ENCODE measurements around the gene CIROP.

The CIROP gene

DNA sequence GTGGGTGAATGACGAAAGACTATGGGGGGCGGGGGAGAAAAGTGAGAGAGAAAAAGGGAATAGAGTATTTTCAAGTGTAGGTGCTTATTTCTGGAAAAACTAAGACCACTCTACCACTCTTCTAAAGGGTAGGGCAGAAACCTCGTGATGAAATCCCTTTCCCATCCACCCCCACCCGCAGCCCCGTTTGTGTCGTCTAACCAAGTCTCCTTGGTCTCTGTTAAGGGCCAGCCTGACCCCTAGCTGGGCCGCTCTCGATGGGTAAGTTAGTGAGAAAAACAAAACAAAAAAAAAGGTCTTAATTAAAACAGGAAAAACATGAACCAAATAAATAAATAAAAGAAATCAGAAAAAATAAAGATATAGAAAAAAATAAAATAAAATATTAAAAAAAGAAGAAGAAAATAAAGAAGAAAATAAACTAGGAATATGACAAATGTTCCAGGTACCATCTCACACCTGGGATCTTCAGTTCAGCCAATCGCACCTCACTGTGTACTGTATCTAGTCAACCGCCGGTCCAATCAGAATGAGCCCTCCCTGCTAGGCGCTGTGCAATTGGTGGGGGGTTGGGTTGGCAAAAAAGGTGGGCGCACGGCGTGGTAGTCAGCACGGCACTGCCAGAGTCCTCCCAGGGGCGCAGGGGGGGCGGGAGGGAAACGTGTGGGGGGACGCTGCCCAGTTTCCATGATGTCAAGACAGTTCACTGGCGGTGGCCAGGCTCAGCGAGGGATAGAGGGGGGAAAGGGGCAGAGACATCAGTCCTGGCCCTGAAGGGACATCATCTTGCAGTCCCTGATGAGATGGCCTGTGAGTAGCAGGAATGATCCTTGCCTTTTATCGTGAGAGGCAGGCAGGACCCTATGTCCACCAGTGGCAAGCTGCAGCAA is 37.7 kb downstream of the CIROP start:
- peak overlapping the region in 3 of 11 experiments; percentile 89 to 95 (median 93); a peak in 4 of 22 replicates for H3K4me2 ChIP-seq
- peaks cover 66 to 82% (median 73%) of the 10 kb centered on the region in 11 experiments for H4K20me1 ChIP-seq
- no peaks in the 10 kb centered on the region for H3K27me3 ChIP-seq
- H3K36me3 ChIP-seq = peaks cover 67 to 80% (median 73%) of the 10 kb centered on the region in 11 experiments
- H3K4me1 ChIP-seq = peaks cover 29 to 48% (median 38%) of the 10 kb centered on the region in 10 experiments
- no peak for TF ChIP-seq Cebpa-rat (IDR thresholded peaks at IDR 0.05)
- H3K27ac ChIP-seq = no peak overlapping the region
- peak overlapping the region in 10 of 11 experiments; percentile 0 to 54 (median 39); a peak in 10 of 22 replicates for H3K9ac ChIP-seq
- no peaks in the 10 kb centered on the region for H3K9me3 ChIP-seq (replicated peaks in 1 of 11)
- H3K4me3 ChIP-seq = no peak overlapping the region

DNA sequence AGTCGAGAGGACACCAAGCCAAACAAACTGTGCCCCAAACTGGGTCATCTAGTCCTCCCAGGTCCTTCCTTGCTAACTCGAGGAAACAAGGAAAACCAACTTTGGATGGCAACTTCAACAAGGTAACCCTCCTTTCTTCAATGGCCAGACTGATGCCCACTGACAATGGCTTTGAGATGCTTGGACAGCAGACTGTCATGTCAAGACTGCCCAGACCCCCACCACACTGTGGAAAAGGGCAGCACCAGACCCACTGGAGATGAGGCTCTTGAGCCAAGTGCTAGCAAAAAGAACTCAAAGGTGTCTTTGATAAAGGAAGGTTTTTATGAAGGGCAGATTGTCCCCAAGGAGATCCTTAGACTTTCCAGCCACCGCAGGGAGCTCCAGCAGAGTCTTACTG is 38.4 kb downstream of the CIROP start:
- H3K9ac ChIP-seq = peak overlapping the region in 9 of 11 experiments; percentile 3 to 54 (median 27); a peak in 9 of 22 replicates
- no peak for TF ChIP-seq Cebpa-rat (IDR thresholded peaks at IDR 0.05)
- H3K27me3 ChIP-seq = no peaks in the 10 kb centered on the region
- peaks cover 71 to 83% (median 75%) of the 10 kb centered on the region in 11 experiments for H3K36me3 ChIP-seq
- no peak overlapping the region for H3K27ac ChIP-seq
- H4K20me1 ChIP-seq = peaks cover 66 to 86% (median 76%) of the 10 kb centered on the region in 11 experiments
- no peaks in the 10 kb centered on the region for H3K9me3 ChIP-seq (replicated peaks in 1 of 11)
- H3K4me2 ChIP-seq = no peak overlapping the region
- peaks cover 22 to 42% (median 32%) of the 10 kb centered on the region in 10 experiments for H3K4me1 ChIP-seq
- H3K4me3 ChIP-seq = no peak overlapping the region

- no peak overlapping the region for H3K4me2 ChIP-seq
- H3K36me3 ChIP-seq = peaks cover 92 to 100% (median 97%) of the 10 kb centered on the region in 11 experiments
- no peak overlapping the region for H3K9ac ChIP-seq
- H3K4me3 ChIP-seq = no peak overlapping the region
- H3K4me1 ChIP-seq = peaks cover 13 to 41% (median 32%) of the 10 kb centered on the region in 10 experiments
- H4K20me1 ChIP-seq = peaks cover 77 to 100% (median 94%) of the 10 kb centered on the region in 11 experiments
- no peak for TF ChIP-seq Cebpa-rat (IDR thresholded peaks at IDR 0.05)
- H3K27me3 ChIP-seq = no peaks in the 10 kb centered on the region
- H3K9me3 ChIP-seq (replicated peaks in 1 of 11) = no peaks in the 10 kb centered on the region
- no peak overlapping the region for H3K27ac ChIP-seq
Measured at GRCh38 chr14:23063601-23064000, 41.2 kb downstream of the CIROP start.

DNA sequence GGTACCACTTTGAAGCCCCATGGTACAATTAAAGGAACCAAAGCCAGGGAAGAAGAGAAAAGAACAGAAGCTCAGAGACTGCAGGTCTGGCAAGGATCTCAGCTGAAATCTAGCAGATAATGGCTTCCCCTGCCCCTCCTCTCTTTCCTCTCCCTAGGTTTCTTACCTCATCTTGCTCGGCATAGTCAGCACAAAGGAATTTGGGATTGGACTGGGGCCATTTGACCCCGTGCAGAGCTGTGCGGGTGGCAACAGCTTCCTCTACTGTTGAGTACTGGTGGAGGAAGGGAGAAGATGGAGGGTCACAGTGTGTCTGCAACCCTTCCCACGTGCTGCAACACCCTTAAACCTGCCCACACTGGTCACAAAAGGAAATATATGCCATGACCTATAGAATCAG is 42.8 kb downstream of the CIROP start:
- H3K4me3 ChIP-seq = no peak overlapping the region
- peaks cover 0 to 6% (median 3%) of the 10 kb centered on the region in 11 experiments; a peak in 13 of 22 replicates for H3K27me3 ChIP-seq
- H3K36me3 ChIP-seq = peaks cover 80 to 89% (median 84%) of the 10 kb centered on the region in 11 experiments
- no peak overlapping the region for H3K4me2 ChIP-seq
- H3K9ac ChIP-seq = 0 out of 22 replicates have a peak overlapping the region, but pooled peaks of 1 of the 11 experiments have one; percentile 14
- H3K4me1 ChIP-seq = peaks cover 11 to 46% (median 30%) of the 10 kb centered on the region in 10 experiments; a peak in 18 of 20 replicates
- peaks cover 71 to 100% (median 88%) of the 10 kb centered on the region in 11 experiments for H4K20me1 ChIP-seq
- TF ChIP-seq Cebpa-rat (IDR thresholded peaks at IDR 0.05) = no peak
- H3K27ac ChIP-seq = no peak overlapping the region
- no peaks in the 10 kb centered on the region for H3K9me3 ChIP-seq (replicated peaks in 1 of 11)

GRCh38 chr14:23060536-23061260 is 44.1 kb downstream of the CIROP start:
- H4K20me1 ChIP-seq = peaks cover 62 to 100% (median 75%) of the 10 kb centered on the region in 11 experiments; a peak in 21 of 22 replicates
- no peak for TF ChIP-seq Cebpa-rat (IDR thresholded peaks at IDR 0.05)
- H3K4me1 ChIP-seq = peaks cover 14 to 53% (median 39%) of the 10 kb centered on the region in 10 experiments; a peak in 19 of 20 replicates
- H3K9ac ChIP-seq = peak overlapping the region in 3 of 11 experiments; percentile 12 to 18 (median 13); a peak in 3 of 22 replicates
- H3K27me3 ChIP-seq = peaks cover 3 to 11% (median 8%) of the 10 kb centered on the region in 11 experiments; a peak in 15 of 22 replicates
- H3K27ac ChIP-seq = no peak overlapping the region
- peak overlapping the region in 5 of 11 experiments; percentile 2 to 33 (median 20); a peak in 6 of 22 replicates for H3K4me2 ChIP-seq
- no peaks in the 10 kb centered on the region for H3K9me3 ChIP-seq (replicated peaks in 1 of 11)
- no peak overlapping the region for H3K4me3 ChIP-seq
- H3K36me3 ChIP-seq = peaks cover 67 to 76% (median 71%) of the 10 kb centered on the region in 11 experiments

- Histone ChIP-seq H3K4me2 (peak overlapping the region in 8 of 11 experiments; percentile 32 to 100 (median 96); a peak in 9 of 22 replicates), H4K20me1 (peaks cover 46 to 85% (median 57%) of the 10 kb centered on the region in 11 experiments; a peak in 21 of 22 replicates), H3K9ac (peak overlapping the region in 1 of 11 experiments; percentile 26; a peak in 2 of 22 replicates), H3K9me3 (replicated peaks in 1 of 11) (no peaks in the 10 kb centered on the region), H3K4me3 (no peak overlapping the region), H3K36me3 (peaks cover 48 to 58% (median 53%) of the 10 kb centered on the region in 11 experiments), H3K27ac (no peak overlapping the region), H3K4me1 (peaks cover 14 to 66% (median 45%) of the 10 kb centered on the region in 10 experiments; a peak in 19 of 20 replicates), H3K27me3 (peaks cover 3 to 11% (median 8%) of the 10 kb centered on the region in 11 experiments; a peak in 15 of 22 replicates)
- no peak for TF ChIP-seq Cebpa-rat (IDR thresholded peaks at IDR 0.05)
Measured at GRCh38 chr14:23058654-23059504, 45.9 kb downstream of the CIROP start.

GRCh38 chr14:23057757-23058653 is 46.8 kb downstream of the CIROP start:
- peak overlapping the region; percentile 64 to 82 (median 75) for H3K9ac ChIP-seq
- H3K9me3 ChIP-seq (replicated peaks in 1 of 11) = no peaks in the 10 kb centered on the region
- H3K4me3 ChIP-seq = peak overlapping the region; percentile 65 to 78 (median 72)
- peak overlapping the region; percentile 93 to 100 (median 99) for H3K4me2 ChIP-seq
- H3K27ac ChIP-seq = peak overlapping the region in 9 of 11 experiments; percentile 11 to 66 (median 59); a peak in 17 of 22 replicates
- TF ChIP-seq Cebpa-rat (IDR thresholded peaks at IDR 0.05) = no peak
- H4K20me1 ChIP-seq = peaks cover 38 to 77% (median 49%) of the 10 kb centered on the region in 11 experiments; a peak in 21 of 22 replicates
- peaks cover 40 to 49% (median 44%) of the 10 kb centered on the region in 11 experiments for H3K36me3 ChIP-seq
- H3K27me3 ChIP-seq = peaks cover 3 to 11% (median 8%) of the 10 kb centered on the region in 11 experiments; a peak in 15 of 22 replicates
- peaks cover 14 to 66% (median 45%) of the 10 kb centered on the region in 10 experiments; a peak in 19 of 20 replicates for H3K4me1 ChIP-seq

Data from BLaER1 treated with 17β-estradiol and CSF1 and Interleukin-3, amounts not matched to agents 10 nM and 100 nM (cell line).